K562 (cell line): ENCODE data around the gene WDR47. TPM values are rescaled to one million over a fixed set of nuclear protein-coding genes. Genes with fewer than 3 reads are reported as not detected.
A peak's percentile ranks its signal among the peaks of the same experiment; 100 is the strongest.

Experiments
- CHD4 ChIP-seq: fragments of 200-600 bp; sonication (generic); IDR thresholded peaks from 3 replicates; pipeline ENCODE4 v1.6.1; 2012; ENCODE audit warnings: low read depth, mild to moderate bottlenecking, mixed read lengths, low read length, inconsistent platforms; ENCODE audit not compliant: insufficient read depth, insufficient replicate concordance, poor library complexity, severe bottlenecking
- KLF16 ChIP-seq: IDR thresholded peaks from 2 replicates; pipeline ENCODE4 v1.6.1; 2016; ENCODE audit warnings: antibody characterized with exemption
- NELFE ChIP-seq: IDR thresholded peaks from 2 replicates; pipeline ENCODE4 v1.6.1; 2011; ENCODE audit warnings: mild to moderate bottlenecking; ENCODE audit not compliant: insufficient read depth, insufficient read length
- NFRKB ChIP-seq: fragments of 450-650 bp; IDR thresholded peaks from 2 replicates; pipeline ENCODE4 v1.6.1; 2016; ENCODE audit warnings: low read depth
- NFYB ChIP-seq: IDR thresholded peaks from 2 replicates; pipeline ENCODE4 v1.6.1; 2011; ENCODE audit warnings: mild to moderate bottlenecking, moderate library complexity; ENCODE audit not compliant: insufficient read length; ENCODE audit errors: extremely low read depth
- RERE ChIP-seq: sonication (generic); formaldehyde crosslinking; IDR thresholded peaks from 2 replicates; pipeline ENCODE4 v1.8.0; 2023; ENCODE audit warnings: missing genetic modification reagents, mild to moderate bottlenecking, borderline replicate concordance
- TEAD1 ChIP-seq, 2 experiments: fragments of 450-650 bp in 1 of 2; sonication (generic) in 1 of 2; formaldehyde crosslinking; IDR thresholded peaks; 2 replicates each; pipeline versions ENCODE4 v1.4.0 to v1.8.0; 2020 to 2022; ENCODE audit warnings: mild to moderate bottlenecking in 2 of 2, missing genetic modification reagents in 1 of 2
- USF1 ChIP-seq: sonication (generic); formaldehyde crosslinking; IDR thresholded peaks from 2 replicates; pipeline ENCODE4 v1.9.0; 2022; ENCODE audit warnings: mild to moderate bottlenecking, missing genetic modification reagents
- ZFX ChIP-seq: sonication (generic); formaldehyde crosslinking; IDR thresholded peaks from 2 replicates; pipeline ENCODE4 v1.8.0; 2022; ENCODE audit warnings: mild to moderate bottlenecking, missing genetic modification reagents, moderate library complexity
- ZNF57 ChIP-seq: fragments of 450-650 bp; formaldehyde crosslinking; IDR thresholded peaks from 2 replicates; pipeline ENCODE4 v1.4.0; 2020; ENCODE audit warnings: mild to moderate bottlenecking, moderate library complexity
- polyA plus RNA-seq, 8 experiments: library from polyadenylated mRNA; depleted of rRNA in 4 of 8; stranded (reverse) in 5 of 8; unstranded in 3 of 8; fragments of >200 nt; fragmentation: Nextera tagmentation in 2 of 8; fragmentation: Illumina TruSeq in 1 of 8; extraction: Ambion mirVana in 2 of 8; extraction: Trizol in 1 of 8; gene quantifications; 2 replicates each; pipeline versions ENCODE4 v1.2.1 to v1.2.3, GENCODE V29; 2011 to 2014; ENCODE audit warnings: inconsistent platforms in 1 of 8, missing spikeins in 1 of 8
- total RNA-seq, 7 experiments: library from RNA; depleted of rRNA in 6 of 7; stranded (reverse); fragments of >200 nt in 6 of 7; fragmentation: Illumina TruSeq in 2 of 7; extraction: Trizol in 2 of 7; gene quantifications; 2 replicates each; pipeline versions ENCODE4 v1.2.1 to v1.2.3, GENCODE V29; 2011 to 2021; ENCODE audit warnings: low replicate concordance in 1 of 7
- TF ChIP-seq, protein P1 (sequence below), 2 experiments: fragments of 450-650 bp in 1 of 2; sonication (generic) in 1 of 2; formaldehyde crosslinking in 1 of 2; IDR thresholded peaks in 1 of 2; conservative IDR thresholded peaks in 1 of 2; 2 replicates each; pipeline versions ENCODE4 v1.6.1 to v1.8.1; 2016 to 2023; ENCODE audit warnings: mild to moderate bottlenecking in 2 of 2, moderate library complexity in 2 of 2, inconsistent platforms in 1 of 2, missing genetic modification reagents in 1 of 2
- TF ChIP-seq, protein P2 (sequence below): fragments of 450-650 bp; conservative IDR thresholded peaks from 2 replicates; pipeline ENCODE4 v1.6.1; 2016; ENCODE audit warnings: missing genetic modification characterization, low read depth, mild to moderate bottlenecking, missing compliant biosample characterization, moderate library complexity
- TF ChIP-seq, protein P3 (sequence below): fragments of 250-450 bp; sonication (Bioruptor Pico); IDR thresholded peaks from 2 replicates; pipeline ENCODE4 v1.8.0; 2022; ENCODE audit warnings: inconsistent platforms, mild to moderate bottlenecking, moderate library complexity, borderline replicate concordance
- TF ChIP-seq, protein P4 (sequence below): fragments of 250-450 bp; sonication (Bioruptor Pico); IDR thresholded peaks from 2 replicates; pipeline ENCODE4 v1.8.0; 2021; ENCODE audit warnings: moderate library complexity, mild to moderate bottlenecking, inconsistent platforms

Gene WDR47
- total and polyA plus RNA-seq, 9 of the 15 experiments (the other 6 are each of a cell fraction or from before 2014, with no cell fraction given): 1.3 to 10.1 (median 4.9) TPM

GRCh38 chr1:108963052-108963686 is 78.7 kb downstream of the WDR47 start, which contains the start of gene CLCC1 (continued):
- TF ChIP-seq, protein P1, sequence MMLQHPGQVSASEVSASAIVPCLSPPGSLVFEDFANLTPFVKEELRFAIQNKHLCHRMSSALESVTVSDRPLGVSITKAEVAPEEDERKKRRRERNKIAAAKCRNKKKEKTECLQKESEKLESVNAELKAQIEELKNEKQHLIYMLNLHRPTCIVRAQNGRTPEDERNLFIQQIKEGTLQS (IDR thresholded peaks at IDR 0.05): peak; percentile 78
- TF ChIP-seq, protein P1 (CRISPR knock-in tag; conservative IDR thresholded peaks at IDR 0.05): peak; percentile 75; the same call in 1 of the 2 replicates
- TF ChIP-seq NELFE (no peak), CHD4 (no peak), NFYB (peak; percentile 15), TEAD1 (CRISPR knock-in tag; IDR thresholded peaks at IDR 0.05) (peak in 1 of 2 experiments; percentile 84; a peak in 1 of 4 replicates), RERE (peak; percentile 64; the same call in 1 of the 2 replicates), ZNF57 (no peak), KLF16 (no peak), ZFX (CRISPR knock-in tag) (peak; percentile 99), USF1 (CRISPR knock-in tag) (no peak; the same call in 1 of the 2 replicates), NFRKB (no peak)
- TF ChIP-seq, protein P2, sequence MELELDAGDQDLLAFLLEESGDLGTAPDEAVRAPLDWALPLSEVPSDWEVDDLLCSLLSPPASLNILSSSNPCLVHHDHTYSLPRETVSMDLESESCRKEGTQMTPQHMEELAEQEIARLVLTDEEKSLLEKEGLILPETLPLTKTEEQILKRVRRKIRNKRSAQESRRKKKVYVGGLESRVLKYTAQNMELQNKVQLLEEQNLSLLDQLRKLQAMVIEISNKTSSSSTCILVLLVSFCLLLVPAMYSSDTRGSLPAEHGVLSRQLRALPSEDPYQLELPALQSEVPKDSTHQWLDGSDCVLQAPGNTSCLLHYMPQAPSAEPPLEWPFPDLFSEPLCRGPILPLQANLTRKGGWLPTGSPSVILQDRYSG: 0 out of 2 replicates have a peak, but pooled peaks have one; percentile 22
- TF ChIP-seq, protein P3, sequence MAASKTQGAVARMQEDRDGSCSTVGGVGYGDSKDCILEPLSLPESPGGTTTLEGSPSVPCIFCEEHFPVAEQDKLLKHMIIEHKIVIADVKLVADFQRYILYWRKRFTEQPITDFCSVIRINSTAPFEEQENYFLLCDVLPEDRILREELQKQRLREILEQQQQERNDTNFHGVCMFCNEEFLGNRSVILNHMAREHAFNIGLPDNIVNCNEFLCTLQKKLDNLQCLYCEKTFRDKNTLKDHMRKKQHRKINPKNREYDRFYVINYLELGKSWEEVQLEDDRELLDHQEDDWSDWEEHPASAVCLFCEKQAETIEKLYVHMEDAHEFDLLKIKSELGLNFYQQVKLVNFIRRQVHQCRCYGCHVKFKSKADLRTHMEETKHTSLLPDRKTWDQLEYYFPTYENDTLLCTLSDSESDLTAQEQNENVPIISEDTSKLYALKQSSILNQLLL (CRISPR knock-in tag): no peak
- TF ChIP-seq, protein P4, sequence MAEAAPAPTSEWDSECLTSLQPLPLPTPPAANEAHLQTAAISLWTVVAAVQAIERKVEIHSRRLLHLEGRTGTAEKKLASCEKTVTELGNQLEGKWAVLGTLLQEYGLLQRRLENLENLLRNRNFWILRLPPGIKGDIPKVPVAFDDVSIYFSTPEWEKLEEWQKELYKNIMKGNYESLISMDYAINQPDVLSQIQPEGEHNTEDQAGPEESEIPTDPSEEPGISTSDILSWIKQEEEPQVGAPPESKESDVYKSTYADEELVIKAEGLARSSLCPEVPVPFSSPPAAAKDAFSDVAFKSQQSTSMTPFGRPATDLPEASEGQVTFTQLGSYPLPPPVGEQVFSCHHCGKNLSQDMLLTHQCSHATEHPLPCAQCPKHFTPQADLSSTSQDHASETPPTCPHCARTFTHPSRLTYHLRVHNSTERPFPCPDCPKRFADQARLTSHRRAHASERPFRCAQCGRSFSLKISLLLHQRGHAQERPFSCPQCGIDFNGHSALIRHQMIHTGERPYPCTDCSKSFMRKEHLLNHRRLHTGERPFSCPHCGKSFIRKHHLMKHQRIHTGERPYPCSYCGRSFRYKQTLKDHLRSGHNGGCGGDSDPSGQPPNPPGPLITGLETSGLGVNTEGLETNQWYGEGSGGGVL: no peak
